ENCODE measurements around the gene BCAP31.
A peak's percentile ranks its signal among the peaks of the same experiment; 100 is the strongest.

Gene BCAP31

DNA sequence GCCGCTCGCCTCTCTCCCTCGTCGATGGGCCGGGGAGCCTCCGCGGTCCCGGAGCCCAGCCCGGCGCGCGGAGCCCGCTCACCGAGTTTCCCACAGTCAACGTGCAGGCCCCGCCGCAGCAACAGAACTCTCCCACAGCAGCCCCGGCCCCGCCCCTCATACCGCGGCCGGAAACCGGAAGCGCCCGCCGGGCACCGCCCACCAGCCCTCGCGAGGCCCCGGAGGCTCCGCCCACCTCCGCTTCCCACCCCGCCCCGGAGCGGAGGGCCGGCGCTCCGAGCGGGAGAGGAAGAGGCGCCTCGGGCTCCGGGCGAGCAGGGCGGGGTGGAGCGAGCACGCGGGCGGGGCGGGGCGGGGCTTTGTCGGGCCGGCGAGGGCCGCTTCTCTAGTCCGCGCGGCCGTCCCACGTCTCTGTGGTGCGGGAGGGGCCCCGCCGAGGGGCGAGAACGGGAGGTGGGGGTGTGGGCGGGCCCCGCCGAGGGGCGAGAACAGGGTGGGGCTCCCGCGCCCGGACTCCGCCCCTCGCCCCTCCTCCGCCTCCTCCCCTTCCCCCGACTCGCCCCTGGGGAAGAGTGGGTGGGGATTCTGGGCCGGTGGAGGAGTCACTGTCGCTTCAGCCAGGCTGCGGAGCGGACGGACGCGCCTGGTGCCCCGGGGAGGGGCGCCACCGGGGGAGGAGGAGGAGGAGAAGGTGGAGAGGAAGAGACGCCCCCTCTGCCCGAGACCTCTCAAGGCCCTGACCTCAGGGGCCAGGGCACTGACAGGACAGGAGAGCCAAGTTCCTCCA lies at the start of gene BCAP31, which contains the start of gene ABCD1:
TSS of gene BCAP31 (minus strand) at position 136 of the 787 bp plus-strand sequence. CDS start 1,143 bp downstream, outside the sequence.
TSS of gene ABCD1 (plus strand) at position 605 of the 787 bp plus-strand sequence. CDS start 411 bp downstream, outside the sequence.
- DNase-seq = peak; percentile 78

DNA sequence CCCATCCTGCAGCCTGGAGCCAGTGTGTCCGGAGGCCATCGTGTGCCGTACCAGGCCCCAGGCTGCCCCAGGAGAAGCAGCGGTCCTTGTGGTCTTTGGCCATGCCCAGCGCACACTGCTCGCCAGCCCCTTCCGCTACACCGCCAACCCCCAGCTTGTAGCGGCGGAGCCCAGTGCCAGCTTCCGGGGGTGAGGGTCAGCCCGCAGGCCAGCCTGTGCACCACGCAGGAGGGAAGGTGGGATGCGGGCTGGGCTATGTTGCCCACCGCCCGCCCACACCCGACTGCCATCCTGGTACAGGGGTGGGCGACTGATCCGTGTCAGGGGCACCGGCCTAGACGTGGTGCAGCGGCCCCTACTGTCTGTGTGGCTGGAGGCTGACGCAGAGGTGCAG lies 49.0 kb upstream of the BCAP31 start:
- DNase-seq = no peak

DNA sequence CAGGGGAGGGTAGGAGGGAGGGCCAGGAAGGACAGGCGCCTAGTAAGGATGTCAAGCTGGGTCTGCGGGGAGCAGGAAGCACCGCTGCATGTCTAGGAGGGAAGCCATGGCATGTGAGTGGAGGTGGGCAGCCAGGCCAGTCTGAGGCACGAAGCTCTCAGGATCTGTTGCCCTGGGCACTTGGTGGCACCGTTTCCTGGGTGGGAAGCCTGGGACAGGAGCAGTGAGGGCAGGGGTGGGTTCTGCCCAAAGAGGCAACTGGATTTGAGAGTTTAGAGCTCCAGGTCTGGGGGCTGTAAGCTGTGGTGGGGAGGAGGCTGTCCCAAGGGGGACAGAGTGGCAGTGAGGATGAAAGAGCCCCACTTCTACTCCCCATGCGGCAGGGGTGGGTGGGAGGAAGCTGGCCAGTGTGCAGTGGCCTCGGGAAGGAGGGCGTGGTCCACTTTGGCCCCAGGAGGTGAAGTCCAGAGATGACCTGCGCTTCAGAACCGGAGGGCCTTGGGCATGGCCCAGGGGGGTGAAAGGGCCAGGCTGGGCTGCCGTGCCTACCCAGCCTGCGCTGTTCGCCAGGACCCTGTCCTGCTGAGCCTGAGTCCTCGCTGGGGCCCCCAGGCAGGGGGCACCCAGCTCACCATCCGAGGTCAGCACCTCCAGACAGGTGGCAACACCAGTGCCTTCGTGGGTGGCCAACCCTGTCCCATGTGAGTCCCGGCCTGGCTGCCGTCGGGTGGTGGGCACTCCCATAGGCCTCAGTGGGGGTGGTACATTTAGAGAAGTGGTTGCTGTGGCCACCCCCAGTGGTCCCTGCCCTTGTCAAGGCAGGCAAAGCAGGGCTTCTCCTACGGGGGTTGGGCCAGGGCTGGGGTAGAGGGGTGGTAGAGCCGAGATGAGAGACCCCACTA lies 48.4 kb upstream of the BCAP31 start:
- no peak for DNase-seq

DNA sequence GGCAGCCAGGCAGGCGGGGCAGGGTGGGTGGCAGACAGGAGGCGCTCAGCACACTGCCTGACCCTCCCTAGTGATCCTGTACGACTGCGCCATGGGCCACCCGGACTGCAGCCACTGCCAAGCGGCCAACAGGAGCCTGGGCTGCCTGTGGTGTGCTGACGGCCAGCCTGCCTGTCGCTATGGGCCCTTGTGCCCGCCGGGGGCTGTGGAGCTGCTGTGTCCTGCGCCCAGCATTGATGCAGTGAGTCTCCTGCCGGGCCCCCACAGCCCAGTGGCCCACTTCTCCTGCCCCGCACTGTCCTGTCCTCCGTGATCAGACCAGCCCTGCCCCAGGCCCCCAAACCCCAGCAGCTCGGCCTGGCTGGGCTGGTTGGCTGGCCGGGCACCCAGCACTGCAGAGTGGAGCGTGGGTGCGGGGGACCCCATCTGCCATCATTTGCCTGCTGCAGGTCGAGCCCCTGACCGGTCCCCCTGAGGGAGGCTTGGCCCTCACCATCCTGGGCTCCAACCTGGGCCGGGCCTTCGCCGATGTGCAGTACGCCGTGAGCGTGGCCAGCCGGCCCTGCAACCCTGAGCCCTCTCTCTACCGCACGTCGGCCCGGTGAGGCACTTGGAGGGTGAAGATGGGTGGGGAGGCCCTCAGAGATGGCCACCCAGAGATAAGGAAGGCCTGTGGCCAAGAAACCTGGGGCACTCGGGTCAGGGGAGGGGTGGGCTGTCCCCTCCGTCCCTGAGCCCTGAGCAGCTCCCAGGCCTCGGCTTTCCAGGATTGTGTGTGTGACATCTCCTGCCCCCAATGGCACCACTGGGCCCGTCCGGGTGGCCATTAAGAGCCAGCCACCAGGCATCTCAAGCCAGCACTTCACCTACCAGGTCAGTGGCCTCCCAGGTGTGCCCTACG lies 47.5 kb upstream of the BCAP31 start:
- no peak for DNase-seq

DNA sequence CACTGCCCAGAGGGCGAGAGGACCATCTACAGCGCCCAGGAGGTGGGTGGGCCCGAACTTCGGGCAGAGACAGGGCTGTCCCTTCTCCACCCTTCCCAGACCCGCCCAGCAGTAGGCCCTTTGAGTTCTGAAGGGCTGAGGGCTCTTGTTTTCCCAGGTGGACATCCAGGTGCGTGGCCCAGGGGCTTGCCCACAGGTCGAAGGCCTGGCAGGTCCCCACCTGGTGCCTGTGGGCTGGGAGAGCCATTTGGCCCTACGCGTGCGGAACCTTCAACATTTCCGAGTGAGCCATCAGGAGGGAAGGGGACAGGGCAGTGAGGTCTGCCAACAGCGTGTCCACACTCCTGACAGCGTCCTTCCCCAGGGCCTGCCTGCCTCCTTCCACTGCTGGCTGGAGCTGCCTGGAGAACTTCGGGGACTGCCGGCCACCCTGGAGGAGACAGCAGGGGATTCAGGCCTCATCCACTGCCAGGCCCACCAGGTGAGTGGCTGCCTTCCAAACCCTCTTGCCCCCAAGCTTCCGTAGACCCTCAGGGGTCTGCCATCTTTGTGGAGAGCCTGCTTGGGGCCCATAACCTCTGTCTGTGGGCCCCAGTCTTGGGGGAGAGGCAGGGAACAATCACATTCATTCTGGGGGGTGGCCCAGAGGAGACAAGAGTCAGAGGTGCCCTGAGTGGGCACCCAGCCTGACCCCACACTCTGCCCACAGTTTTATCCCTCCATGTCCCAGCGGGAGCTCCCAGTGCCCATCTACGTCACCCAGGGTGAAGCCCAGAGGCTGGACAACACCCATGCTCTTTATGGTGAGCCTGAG lies 46.6 kb upstream of the BCAP31 start:
- DNase-seq = no peak

DNA sequence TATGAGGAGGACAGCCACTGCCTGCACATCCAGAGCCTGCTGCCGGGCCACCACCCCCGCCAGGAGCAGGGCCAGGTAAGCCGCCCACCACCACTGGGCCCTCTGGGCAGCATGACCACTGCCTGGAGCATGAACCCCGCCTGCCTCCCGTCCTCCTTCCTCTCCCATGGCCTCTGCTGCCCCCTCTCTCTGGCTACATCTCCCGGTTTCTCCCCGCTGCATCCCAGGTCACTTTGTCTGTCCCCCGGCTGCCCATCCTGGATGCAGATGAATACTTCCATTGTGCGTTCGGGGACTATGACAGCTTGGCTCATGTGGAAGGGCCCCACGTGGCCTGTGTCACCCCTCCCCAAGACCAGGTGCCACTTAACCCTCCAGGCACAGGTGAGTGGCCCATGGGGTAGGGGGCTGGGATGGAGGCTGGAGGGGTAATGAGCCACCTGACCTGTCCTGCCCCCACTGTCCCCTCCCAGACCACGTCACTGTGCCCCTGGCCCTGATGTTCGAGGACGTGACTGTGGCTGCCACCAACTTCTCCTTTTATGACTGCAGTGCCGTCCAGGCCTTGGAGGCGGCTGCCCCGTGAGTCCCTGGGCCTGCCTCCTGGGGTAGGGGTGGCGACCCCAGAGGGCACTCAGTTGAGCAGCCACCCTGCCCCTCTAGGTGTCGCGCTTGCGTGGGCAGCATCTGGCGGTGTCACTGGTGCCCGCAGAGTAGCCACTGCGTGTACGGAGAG lies 45.8 kb upstream of the BCAP31 start:
- DNase-seq = no peak

DNA sequence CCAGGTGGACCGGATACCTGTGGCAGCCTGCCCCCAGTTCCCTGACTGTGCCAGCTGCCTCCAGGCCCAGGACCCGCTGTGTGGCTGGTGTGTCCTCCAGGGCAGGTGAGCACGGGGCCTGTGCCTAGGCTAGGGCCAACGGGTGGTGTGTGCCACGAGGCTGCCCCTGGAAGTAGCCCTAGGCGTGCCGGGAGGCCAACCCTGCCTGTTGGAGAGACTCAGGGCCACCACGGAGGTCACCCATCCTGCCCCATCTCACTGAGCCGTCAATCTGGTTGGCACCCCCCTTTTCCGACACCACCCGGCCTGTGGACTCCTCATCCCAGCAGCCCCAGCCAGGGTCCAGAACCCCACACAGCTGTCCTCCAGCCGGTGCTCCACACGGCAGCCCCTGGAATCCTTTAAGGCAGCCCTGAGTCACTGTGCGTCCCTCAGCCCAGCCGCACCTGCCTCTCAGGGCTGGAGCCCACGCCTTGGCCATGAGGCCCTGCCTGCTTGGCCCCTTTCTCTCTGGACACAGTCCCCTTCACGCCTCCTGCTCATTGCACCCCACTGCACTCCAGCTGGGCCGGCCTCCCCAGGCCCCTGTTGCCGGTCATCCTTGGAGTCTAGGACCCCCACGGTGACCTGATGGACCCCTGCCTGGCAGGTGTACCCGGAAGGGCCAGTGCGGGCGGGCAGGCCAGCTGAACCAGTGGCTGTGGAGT lies 45.1 kb upstream of the BCAP31 start:
- no peak for DNase-seq

DNA sequence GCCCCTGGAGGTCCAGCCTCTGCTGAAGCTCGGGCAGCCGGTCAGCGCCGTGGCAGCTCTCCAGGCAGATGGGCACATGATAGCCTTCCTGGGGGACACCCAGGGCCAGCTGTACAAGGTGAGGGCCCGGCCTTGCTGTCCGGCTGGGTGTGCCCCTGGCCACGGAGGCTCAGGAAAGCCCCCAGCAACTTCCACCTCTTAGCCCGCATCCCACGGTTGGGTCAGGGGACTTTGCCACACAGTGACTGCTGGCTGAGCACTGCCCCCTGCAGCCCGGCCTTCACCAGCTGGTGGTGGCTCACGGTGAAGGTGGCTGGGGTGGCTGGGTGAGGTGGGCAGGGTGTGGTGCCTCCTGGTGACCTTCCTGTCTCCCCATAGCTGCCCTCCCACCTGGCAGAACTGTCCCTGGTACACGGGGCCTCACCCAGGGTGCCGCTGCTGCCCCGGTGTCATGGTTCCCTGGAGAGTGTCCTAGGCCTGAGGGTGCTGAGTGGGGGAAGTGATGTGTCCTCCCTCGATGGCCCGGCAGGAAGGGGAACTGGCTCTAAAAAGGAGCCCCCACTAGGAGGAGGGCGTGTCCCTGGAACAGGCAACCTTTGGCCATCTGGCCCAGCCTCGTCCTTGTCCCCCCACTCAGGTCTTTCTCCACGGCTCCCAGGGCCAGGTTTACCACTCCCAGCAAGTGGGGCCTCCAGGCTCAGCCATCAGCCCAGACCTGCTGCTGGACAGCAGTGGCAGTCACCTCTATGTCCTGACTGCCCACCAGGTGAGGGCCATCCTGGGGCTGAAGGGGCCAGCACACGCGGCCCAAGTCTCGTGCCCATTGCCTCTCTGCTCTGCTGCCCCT lies 44.3 kb upstream of the BCAP31 start:
- no peak for DNase-seq

DNA sequence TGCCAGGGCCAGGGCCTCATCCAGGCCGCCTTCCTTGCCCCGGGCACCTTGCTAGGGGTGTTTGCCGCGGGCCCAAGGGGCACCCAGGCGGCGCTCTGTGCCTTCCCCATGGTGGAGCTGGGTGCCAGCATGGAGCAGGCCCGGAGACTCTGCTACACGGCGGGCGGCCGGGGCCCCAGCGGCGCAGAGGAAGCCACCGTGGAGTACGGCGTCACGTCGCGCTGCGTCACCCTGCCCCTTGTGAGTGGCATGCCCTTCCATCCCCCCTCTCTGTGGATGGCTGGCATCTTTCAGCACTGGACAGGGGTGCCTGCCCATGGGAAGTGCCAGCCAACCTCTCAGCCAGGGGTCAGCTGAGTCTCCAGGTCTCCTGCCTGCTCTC lies 43.5 kb upstream of the BCAP31 start:
- no peak for DNase-seq

DNA sequence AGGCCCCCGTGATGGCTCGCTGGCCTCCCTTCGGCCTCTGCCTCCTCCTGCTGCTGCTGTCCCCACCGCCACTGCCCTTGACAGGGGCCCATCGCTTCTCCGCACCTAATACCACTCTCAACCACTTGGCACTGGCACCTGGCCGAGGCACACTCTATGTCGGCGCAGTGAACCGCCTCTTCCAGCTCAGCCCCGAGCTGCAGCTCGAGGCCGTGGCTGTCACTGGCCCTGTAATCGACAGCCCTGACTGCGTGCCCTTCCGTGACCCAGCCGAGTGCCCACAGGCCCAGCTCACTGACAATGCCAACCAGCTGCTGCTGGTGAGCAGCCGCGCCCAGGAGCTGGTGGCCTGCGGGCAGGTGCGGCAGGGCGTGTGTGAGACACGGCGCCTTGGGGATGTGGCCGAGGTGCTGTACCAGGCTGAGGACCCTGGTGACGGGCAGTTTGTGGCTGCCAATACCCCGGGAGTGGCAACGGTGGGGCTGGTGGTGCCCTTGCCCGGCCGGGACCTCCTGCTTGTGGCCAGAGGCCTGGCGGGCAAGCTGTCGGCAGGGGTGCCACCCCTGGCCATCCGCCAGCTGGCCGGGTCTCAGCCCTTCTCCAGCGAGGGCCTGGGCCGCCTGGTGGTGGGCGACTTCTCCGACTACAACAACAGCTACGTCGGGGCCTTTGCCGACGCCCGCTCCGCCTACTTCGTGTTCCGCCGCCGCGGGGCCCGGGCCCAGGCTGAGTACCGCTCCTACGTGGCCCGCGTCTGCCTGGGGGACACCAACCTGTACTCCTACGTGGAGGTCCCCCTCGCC lies 42.9 kb upstream of the BCAP31 start:
- DNase-seq = no peak

DNA sequence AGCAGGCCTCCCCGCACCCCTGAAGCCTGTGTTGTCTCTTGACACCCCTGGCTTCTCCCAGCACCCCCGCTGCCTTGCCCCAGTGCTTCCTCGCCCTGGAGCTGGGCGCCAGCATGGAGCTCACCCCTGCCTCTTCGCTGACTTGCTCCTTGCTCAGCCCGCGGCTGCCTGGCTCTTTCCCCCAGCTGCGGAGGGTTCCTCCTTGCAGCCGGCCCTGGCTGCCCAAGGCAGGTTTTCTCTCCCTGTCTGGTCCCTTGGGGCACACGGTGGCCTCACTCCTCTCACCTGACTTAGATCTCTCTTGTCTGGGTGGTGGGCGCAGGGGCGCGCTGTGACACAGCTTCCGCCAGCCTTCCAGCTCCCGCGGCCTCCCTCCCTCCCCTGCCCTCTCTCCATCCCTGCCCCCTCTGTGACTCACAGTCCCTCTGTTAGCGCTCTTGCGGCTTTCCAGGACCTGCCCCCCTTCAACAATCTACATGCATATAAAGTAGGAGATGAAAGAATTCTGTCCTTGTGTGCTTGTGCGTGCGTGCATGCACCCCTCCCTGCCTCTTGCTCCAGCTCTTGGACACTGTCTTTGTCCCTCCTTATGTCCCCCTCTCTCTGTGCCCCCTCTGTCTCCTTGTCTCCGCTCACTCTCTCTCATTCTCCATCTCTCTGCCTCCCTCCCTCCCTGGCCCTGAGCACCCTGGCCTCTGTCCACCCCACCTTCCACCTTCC lies 42.1 kb upstream of the BCAP31 start:
- no peak for DNase-seq

DNA sequence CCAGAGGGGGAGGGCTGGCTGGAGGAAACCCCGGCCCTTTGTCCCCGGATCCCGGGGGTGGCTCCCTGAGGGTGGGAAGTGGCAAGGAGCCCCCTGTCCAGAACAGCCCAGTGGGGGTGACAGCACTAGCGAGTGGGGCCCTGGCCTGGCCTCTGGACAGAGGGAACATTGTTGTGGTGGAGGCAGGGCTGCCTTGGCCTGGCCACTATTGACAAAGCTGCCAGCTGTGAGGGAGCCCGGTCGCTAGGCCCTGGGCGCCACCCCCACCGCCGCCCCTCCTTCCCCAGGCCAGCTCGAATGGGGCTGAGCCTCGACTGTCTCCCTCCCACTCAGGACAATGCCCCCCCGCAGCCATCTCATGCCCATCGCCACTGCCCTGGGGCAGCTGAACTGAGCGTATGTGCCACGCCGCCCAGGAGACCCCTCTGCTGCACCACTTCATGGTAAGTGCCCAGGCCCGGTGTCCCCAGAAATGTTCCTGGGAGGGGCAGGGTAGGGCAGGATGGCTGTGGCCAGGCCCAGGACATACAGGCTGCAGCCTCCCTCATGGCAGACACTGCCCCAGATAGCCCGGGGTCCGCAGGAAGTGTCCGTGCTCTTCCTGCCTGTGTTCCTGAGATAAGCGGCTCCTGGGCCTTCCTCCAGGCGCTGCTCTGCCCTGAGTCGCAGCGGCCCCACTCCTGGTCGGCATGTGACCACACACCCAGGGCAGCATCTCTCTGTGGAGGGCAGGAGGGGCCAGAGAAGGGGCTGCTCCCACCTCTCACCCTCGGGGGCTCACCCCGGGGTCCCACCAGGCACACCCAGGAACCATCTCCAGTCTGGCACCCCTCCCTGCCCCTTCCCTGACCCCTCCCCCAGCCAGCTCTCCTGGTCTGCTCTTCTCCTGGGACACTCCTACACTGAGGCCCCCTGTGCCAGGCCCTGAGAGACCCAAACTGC lies 41.2 kb upstream of the BCAP31 start:
- DNase-seq = no peak

DNA sequence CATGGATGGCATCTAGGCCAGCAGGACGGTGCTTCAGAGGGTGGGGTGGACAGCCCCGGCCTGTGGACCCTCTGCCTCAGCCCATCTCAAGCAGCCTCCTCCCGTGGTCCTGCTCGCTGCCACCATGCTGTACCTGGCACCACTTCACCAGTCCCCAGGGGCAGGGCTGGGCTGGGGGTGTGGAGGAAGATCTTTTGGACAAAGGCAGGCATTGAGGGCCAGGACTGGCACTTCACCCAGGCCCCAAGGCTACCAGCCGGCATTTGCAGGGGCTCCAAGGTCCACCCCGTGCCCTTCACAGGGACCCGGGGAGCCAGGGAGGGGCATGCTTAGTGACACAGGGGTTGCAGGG lies 40.6 kb upstream of the BCAP31 start:
- no peak for DNase-seq

DNA sequence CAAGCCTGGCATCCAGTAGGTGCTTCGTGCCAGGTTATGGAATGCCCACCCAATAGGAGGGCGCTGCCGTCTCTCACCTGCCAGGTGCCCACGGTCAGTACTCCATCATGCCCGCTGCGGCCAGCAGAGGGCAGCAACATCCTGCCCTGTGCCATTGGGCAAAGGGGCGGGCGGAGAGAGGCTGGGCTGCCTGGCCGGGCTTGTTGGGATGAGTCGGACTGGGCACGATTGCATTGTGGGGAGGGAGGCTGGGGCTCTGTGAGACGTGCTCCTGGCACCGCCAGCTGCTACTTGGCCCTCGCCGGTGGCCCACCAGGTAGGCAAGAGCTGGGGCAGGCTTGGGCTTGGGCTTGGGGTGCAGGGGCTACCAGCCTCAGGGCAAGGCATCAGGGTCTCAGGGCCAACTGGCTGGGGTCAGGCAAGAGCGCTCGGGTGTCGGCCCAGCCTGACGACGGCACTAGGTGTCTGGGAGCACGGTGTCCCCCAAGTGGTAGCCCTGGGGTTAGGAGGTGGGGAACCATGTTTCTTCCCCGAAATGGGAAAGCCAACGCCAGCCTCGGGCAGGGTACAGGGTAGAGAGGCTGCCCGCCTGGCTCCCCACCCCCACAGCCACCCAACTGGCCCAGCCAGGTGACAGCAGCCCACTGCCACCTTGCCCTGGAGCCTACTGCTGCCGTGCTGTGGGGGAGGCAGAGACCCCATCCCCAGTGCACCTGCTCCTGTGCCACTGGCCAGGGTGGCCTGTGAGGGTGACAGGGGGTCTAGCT lies 40.0 kb upstream of the BCAP31 start, which contains the start of gene PLXNB3:
TSS of gene PLXNB3 (plus strand) at position 261 of the 767 bp plus-strand sequence. CDS start 1,287 bp downstream, outside the sequence.
- DNase-seq = peak; percentile 22

DNA sequence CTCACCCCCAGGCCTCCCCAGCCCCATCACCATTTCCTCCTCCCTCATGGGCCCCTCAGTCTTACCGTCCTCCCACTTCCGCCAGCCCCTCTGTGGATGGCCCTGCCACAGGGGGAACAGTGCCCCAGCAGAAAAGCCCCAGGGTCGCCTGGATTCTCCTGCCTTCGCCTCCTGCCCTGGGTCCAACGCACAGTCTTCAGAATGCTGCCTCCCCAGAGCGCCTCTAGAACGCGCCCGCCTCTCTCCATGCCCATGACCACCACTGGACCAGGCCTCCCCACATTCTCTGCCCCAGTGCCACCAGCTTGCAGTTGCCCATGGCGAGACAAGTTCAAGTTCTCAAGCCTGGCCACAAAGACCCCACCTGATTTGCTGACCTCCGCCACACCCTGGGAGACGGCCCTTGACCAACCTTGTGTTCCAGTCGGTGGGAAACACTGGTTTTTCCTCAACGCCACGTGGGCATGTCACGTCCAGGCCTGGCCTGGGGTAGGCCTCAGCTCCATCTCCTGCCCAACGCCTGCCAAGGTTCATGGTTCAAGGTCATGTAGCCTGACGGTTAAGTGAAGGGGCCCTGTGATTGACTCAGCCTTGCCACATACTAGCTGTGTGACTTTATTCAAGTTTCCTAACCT lies 39.2 kb upstream of the BCAP31 start:
- no peak for DNase-seq

Data from kidney glomerular epithelial cell (primary cell).